HepG2 (cell line): ENCODE results near the gene MKRN2OS. TPM values are rescaled to one million over a fixed set of nuclear protein-coding genes. Genes with fewer than 3 reads are reported as not detected.

Source experiments
- ATAC-seq: fragments of 200-7000 bp; cut with Tn5 transposase; 3 replicates; pipeline ENCODE4 v1.9.1; 2020; ENCODE audit warnings: mild to moderate bottlenecking, moderate library complexity
- BruUV-seq: library from RNA; stranded (reverse); fragments of 400-500 nt; replicated peaks from 2 replicates; lab custom pipeline; 2021; lab: Mats Ljungman, UMichigan
- CTCF ChIA-PET: fragments of 300-600 bp; formaldehyde crosslinking; extraction: SDS; loops from one replicate; lab custom pipeline; 2021; ENCODE audit warnings: low total read pairs, inconsistent platforms, low intra/inter-chr PET ratio; lab: Yijun Ruan, JAX
- POLR2A ChIA-PET: fragments of 350-600 bp; sonication (Branson Sonifier 250); formaldehyde crosslinking; loops from one replicate; lab custom pipeline; 2020; ENCODE audit warnings: antibody characterized with exemption, inconsistent platforms; lab: Yijun Ruan, JAX
- DNase-seq: peaks from one replicate; pipeline ENCODE4 v3.0.0-alpha.2; 2015; ENCODE audit warnings: low spot score
- FAIRE-seq: peaks from 3 replicates; lab custom pipeline; 2011; peaks lifted over from hg19 to GRCh38; lab: Jason Lieb, UNC
- H2AFZ ChIP-seq: one replicate; pipeline ENCODE4 v1.6.1; 2011; ENCODE audit warnings: low read length, inconsistent platforms
- H3K27ac ChIP-seq: fragments of 300-600 bp; 3 replicates; pipeline ENCODE4 v1.8.0; 2011; ENCODE audit warnings: mixed run types, mild to moderate bottlenecking, mixed read lengths, low read length, inconsistent platforms; ENCODE audit not compliant: insufficient read depth; ENCODE audit errors: extremely low read length
- H3K27me3 ChIP-seq, 2 experiments: fragments of 200-600 bp in 1 of 2; 2 replicates in 1 of 2; 3 replicates in 1 of 2; pipeline versions ENCODE4 v1.6.0 to v1.8.0; 2011; ENCODE audit warnings: low read length in 2 of 2, mild to moderate bottlenecking in 2 of 2, moderate library complexity in 2 of 2, inconsistent platforms in 1 of 2; ENCODE audit not compliant: insufficient read depth in 2 of 2, control insufficient read depth in 1 of 2
- H3K36me3 ChIP-seq, 2 experiments: fragments of 200-600 bp in 1 of 2; replicated peaks in 1 of 2; 2 replicates in 1 of 2; 3 replicates in 1 of 2; pipeline versions ENCODE4 v1.5.1 to v1.8.0; 2011; ENCODE audit warnings: low read length in 2 of 2, inconsistent platforms in 1 of 2; ENCODE audit not compliant: insufficient read depth in 2 of 2, control insufficient read depth in 1 of 2
- H3K4me1 ChIP-seq: 2 replicates; pipeline ENCODE4 v1.5.1; 2012; ENCODE audit warnings: low read length, inconsistent platforms; ENCODE audit not compliant: insufficient read depth
- H3K4me2 ChIP-seq: 2 replicates; pipeline ENCODE4 v1.6.0; 2011; ENCODE audit warnings: low read depth, low read length, inconsistent platforms
- H3K4me3 ChIP-seq, 3 experiments: fragments of 200-600 bp in 1 of 3; sonication (generic), shearing (Covaris generic) in 1 of 3; replicated peaks in 1 of 3; 2 replicates each; pipeline ENCODE4 v1.5.1; 2011 to 2016; ENCODE audit warnings: low read length in 3 of 3, inconsistent platforms in 2 of 3, low read depth in 2 of 3, mild to moderate bottlenecking in 2 of 3, control low read depth in 1 of 3, mixed read lengths in 1 of 3; ENCODE audit not compliant: insufficient read depth in 1 of 3
- H3K79me2 ChIP-seq: one replicate; pipeline ENCODE4 v1.6.1; 2011; ENCODE audit warnings: low read length, inconsistent platforms; ENCODE audit not compliant: insufficient read depth
- H3K9ac ChIP-seq: 2 replicates; pipeline ENCODE4 v1.6.0; 2011; ENCODE audit warnings: mild to moderate bottlenecking, low read depth, low read length, inconsistent platforms; ENCODE audit not compliant: insufficient read depth
- H3K9me3 ChIP-seq: 2 replicates; pipeline ENCODE4 v1.5.1; 2012; ENCODE audit warnings: mild to moderate bottlenecking, low read length
- H4K20me1 ChIP-seq: 2 replicates; pipeline ENCODE4 v1.6.0; 2011; ENCODE audit warnings: inconsistent platforms, mild to moderate bottlenecking, low read length, moderate library complexity; ENCODE audit not compliant: insufficient read depth
- ATF2 ChIP-seq: sonication (generic); formaldehyde crosslinking; IDR thresholded peaks from 2 replicates; pipeline ENCODE4 v1.4.0; 2020; ENCODE audit warnings: missing genetic modification reagents
- BCL6 ChIP-seq: IDR thresholded peaks from 2 replicates; pipeline ENCODE4 v1.6.1; 2016; ENCODE audit warnings: missing genetic modification reagents, missing compliant biosample characterization
- E2F1 ChIP-seq: sonication (generic); formaldehyde crosslinking; IDR thresholded peaks from 2 replicates; pipeline ENCODE4 v1.5.0; 2020; ENCODE audit warnings: missing genetic modification reagents
- FIP1L1 ChIP-seq: fragments of 200-400 bp; formaldehyde crosslinking; IDR thresholded peaks from 2 replicates; pipeline ENCODE4 v1.6.1; 2018; ENCODE audit warnings: low read depth, mild to moderate bottlenecking, low read length, moderate library complexity, borderline replicate concordance; ENCODE audit not compliant: insufficient read depth
- FOXO4 ChIP-seq: sonication (generic); formaldehyde crosslinking; conservative IDR thresholded peaks from 2 replicates; pipeline ENCODE4 v1.8.1; 2023; ENCODE audit warnings: missing genetic modification reagents
- GFI1 ChIP-seq: sonication (generic); formaldehyde crosslinking; IDR thresholded peaks from 2 replicates; pipeline ENCODE4 v1.5.0; 2020; ENCODE audit warnings: missing genetic modification reagents, mild to moderate bottlenecking, borderline replicate concordance
- KDM4B ChIP-seq: sonication (generic); formaldehyde crosslinking; IDR thresholded peaks from 2 replicates; pipeline ENCODE4 v1.4.0; 2020; ENCODE audit warnings: missing genetic modification reagents
- POLR2A ChIP-seq, 2 experiments: IDR thresholded peaks; 2 replicates each; pipeline ENCODE4 v1.6.1; 2011; ENCODE audit warnings: low read depth in 2 of 2, low read length in 2 of 2, mild to moderate bottlenecking in 1 of 2, moderate library complexity in 1 of 2; ENCODE audit not compliant: insufficient read depth in 1 of 2
- SRF ChIP-seq: IDR thresholded peaks from 2 replicates; pipeline ENCODE4 v1.6.1; 2011; ENCODE audit warnings: mild to moderate bottlenecking, low read depth, low read length, moderate library complexity
- STAG1 ChIP-seq: sonication (generic); formaldehyde crosslinking; IDR thresholded peaks from 2 replicates; pipeline ENCODE4 v1.4.0; 2020; ENCODE audit warnings: missing genetic modification reagents
- THAP7 ChIP-seq: sonication (generic); formaldehyde crosslinking; IDR thresholded peaks from 2 replicates; pipeline ENCODE4 v1.8.1; 2023; ENCODE audit warnings: mild to moderate bottlenecking, missing genetic modification reagents
- THRA ChIP-seq: sonication (generic); formaldehyde crosslinking; IDR thresholded peaks from 2 replicates; pipeline ENCODE4 v1.4.0; 2020; ENCODE audit warnings: missing genetic modification reagents, borderline replicate concordance
- TRIM24 ChIP-seq: sonication (generic); formaldehyde crosslinking; IDR thresholded peaks from 2 replicates; pipeline ENCODE4 v1.8.0; 2022; ENCODE audit warnings: mild to moderate bottlenecking, missing genetic modification reagents
- ZKSCAN1 ChIP-seq: fragments of 150-350 bp; IDR thresholded peaks from 2 replicates; pipeline ENCODE4 v1.6.1; 2014; ENCODE audit warnings: low read length
- ZNF143 ChIP-seq: sonication (generic); formaldehyde crosslinking; IDR thresholded peaks from 2 replicates; pipeline ENCODE4 v1.4.0; 2020; ENCODE audit warnings: missing genetic modification reagents
- ZNF644 ChIP-seq: IDR thresholded peaks from 2 replicates; pipeline ENCODE4 v1.6.1; 2016; ENCODE audit warnings: low read depth
- ZNF747 ChIP-seq: sonication (generic); formaldehyde crosslinking; IDR thresholded peaks from 2 replicates; pipeline ENCODE4 v1.8.1; 2023; ENCODE audit warnings: missing genetic modification reagents, mild to moderate bottlenecking, borderline replicate concordance
- ZSCAN29 ChIP-seq: sonication (generic); formaldehyde crosslinking; conservative IDR thresholded peaks from 2 replicates; pipeline ENCODE4 v1.4.0; 2020; ENCODE audit warnings: mild to moderate bottlenecking, missing genetic modification reagents
- WGBS: methylation state at CpG from one replicate; pipeline ENCODE4 v1.1.6; 2017; ENCODE audit warnings: low lambda C conversion rate; 5-methylcytosine and 5-hydroxymethylcytosine counted together
- in situ Hi-C: cut with HindIII; loops from 2 replicates; pipeline ENCODE4 v1.10.0; 2017; ENCODE audit warnings: low pct_unique_long_range_greater_than_20kb; ENCODE audit not compliant: extremely low pct_ligation_motif_present
- intact Hi-C: fragments of 100-400 bp; cut with micrococcal nuclease; formaldehyde crosslinking; loops from one replicate; pipeline ENCODE4 v1.10.0; 2022; ENCODE audit not compliant: unreplicated experiment
- polyA plus RNA-seq, 8 experiments: library from polyadenylated mRNA; depleted of rRNA in 3 of 8; stranded (reverse) in 7 of 8; unstranded in 1 of 8; fragments of >200 nt; fragmentation: Illumina TruSeq in 4 of 8; extraction: Trizol in 4 of 8; gene quantifications; 2 replicates each; pipeline versions ENCODE4 v1.2.1 to v1.2.3, GENCODE V29; 2011 to 2016; ENCODE audit warnings: low read depth in 4 of 8, missing spikeins in 1 of 8, mixed read lengths in 1 of 8; ENCODE audit not compliant: insufficient read depth in 1 of 8
- total RNA-seq, 5 experiments: library from RNA; depleted of rRNA; stranded (reverse); fragments of >200 nt; fragmentation: Illumina TruSeq; extraction: Trizol; gene quantifications; 2 replicates each; pipeline ENCODE4 v1.2.3, GENCODE V29; 2016; ENCODE audit warnings: low read depth in 1 of 5

MKRN2OS gene
- total and polyA plus RNA-seq, 2 of the 13 experiments (the other 11 are each of a cell fraction or from before 2014, with no cell fraction given) = not detected

GRCh38 chr3:12496453-12496761, 48.9 kb downstream of the MKRN2OS start (continued):
- TF ChIP-seq THAP7 (CRISPR knock-in tag) = no peak

GRCh38 chr3:12495749-12496452, 49.4 kb downstream of the MKRN2OS start:
- peaks cover 9 to 49% of the 10 kb centered on the region in 2 experiments for H3K36me3 ChIP-seq
- H3K27me3 ChIP-seq = no peaks in the 10 kb centered on the region
- H3K9me3 ChIP-seq = no peaks in the 10 kb centered on the region
- peaks cover 23% of the 10 kb centered on the region for H3K4me1 ChIP-seq
- H4K20me1 ChIP-seq = no peaks in the 10 kb centered on the region
- H3K9ac ChIP-seq = no peak overlapping the region
- 76% methylated on average over 7 of the region's 8 CpGs for WGBS
- in situ Hi-C loops = no loop called here
- no peak for DNase-seq
- H3K4me2 ChIP-seq = peak overlapping the region; percentile 31
- no TSS peak for BruUV-seq
- ATAC-seq = peak; percentile 71
- H3K27ac ChIP-seq = peak overlapping the region; percentile 41
- no peak overlapping the region for H3K4me3 ChIP-seq
- peak; percentile 21 for FAIRE-seq
- no peak overlapping the region for H2AFZ ChIP-seq
- ChIA-PET POLR2A (interaction anchor here (2.3 kb wide), 1 partner anchor 12 kb away, joined by 13 read pairs; the partner anchor contains the start of gene TSEN2), CTCF (no interaction called here)
- H3K79me2 ChIP-seq = no peaks in the 10 kb centered on the region
- intact Hi-C loops = no loop called here
- TF ChIP-seq STAG1 (CRISPR knock-in tag) (peak; percentile 29; the same call in 1 of the 2 replicates), BCL6 (CRISPR knock-in tag) (peak; percentile 97), ZNF747 (no peak), POLR2A (IDR thresholded peaks at IDR 0.05; ENCODE audit: insufficient read depth in 1 of 2, low read depth in 2 of 2, low read length in 2 of 2) (no peak), FOXO4 (CRISPR knock-in tag) (no peak), E2F1 (CRISPR knock-in tag) (no peak), SRF (no peak), ZNF644 (CRISPR knock-in tag) (no peak), ZNF143 (CRISPR knock-in tag) (no peak), THRA (CRISPR knock-in tag) (peak; percentile 40; the same call in 1 of the 2 replicates), FIP1L1 (no peak), GFI1 (peak; percentile 52; the same call in 1 of the 2 replicates), TRIM24 (CRISPR knock-in tag) (no peak), ATF2 (no peak), KDM4B (CRISPR knock-in tag) (no peak), ZKSCAN1 (no peak), ZSCAN29 (CRISPR knock-in tag) (no peak)
